ENCODE results near the gene PDE10A.
"Not testable (repeated sequence)": the region's sequence is repeated elsewhere in the genome, so short reads cannot be mapped to it uniquely, and the experiment has no call there.

Gene PDE10A

DNA sequence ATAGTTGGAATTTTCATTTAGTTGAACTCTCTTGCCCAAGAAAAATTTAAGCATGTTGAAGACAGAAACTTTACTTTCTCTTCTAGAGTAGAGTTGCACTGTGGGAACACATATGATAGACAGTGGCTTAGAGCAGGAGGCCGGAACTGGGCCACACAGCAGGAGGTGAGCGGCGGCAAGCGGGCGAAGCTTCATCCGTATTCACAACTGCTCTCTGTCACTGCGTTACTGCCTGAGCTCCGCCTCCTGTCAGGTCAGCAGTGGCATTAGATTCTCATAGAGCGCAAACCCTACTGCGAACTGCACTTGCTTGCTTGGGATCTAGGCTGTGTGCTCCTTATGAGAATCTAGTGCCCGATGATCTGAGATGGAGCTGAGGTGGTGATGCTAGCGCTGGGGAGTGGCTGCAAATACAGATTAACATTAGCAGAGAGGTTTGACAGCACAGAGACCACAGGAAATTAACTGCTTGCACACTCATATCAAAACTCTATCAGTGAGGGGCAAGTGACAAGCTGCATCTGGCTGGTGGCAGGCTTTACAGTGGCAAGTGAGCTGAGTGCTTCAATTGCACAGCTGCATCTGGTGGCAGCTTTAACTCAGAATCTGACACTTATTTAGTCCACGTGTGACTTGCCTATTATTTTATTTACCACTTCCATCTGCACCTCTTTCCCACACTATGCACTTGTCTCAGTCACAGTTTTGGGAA lies 178.7 kb downstream of the PDE10A start:
- DNase-seq (ENCODE audit: low read depth in 3 of 3, low spot score in 1 of 3): no peak

DNA sequence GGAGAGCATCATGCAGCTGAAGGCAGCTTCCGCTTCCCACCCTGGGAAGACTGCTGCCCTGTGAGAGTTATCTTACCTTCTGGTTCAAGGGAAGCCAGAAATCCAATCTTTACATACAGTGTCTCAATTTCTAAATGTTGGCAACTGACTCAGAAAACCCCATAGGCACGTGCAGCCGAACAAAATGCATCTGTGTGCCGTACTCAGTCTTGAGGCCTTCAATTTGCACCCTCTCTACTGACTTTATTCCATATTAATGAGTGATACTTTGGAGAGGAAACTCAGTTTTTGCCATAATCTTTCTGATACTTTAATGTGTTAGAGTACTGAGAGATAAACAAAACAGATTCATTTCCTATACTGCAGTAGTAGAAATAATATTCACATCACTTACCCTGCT lies 181.1 kb downstream of the PDE10A start:
- no peak for DNase-seq (ENCODE audit: low read depth in 3 of 3, low spot score in 1 of 3)

DNA sequence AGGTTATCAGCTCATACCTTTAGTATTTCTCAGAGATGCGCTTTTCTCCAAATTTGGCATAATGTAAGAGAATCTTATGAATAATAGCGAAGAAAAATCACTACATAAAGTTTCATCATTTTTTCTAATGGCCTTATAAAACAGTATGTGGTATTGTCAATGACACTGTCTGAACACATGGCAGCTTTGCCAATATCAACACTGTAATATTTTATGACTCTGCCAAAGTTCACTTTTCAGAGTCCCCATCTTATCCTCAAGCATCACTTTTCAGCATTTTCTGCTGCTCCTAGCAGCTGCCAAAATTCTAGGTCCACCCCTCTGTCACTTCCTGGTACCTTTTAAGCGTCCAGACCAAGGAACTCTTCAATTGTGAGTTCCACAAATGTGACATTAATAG lies 182.1 kb downstream of the PDE10A start:
- DNase-seq (ENCODE audit: low read depth in 3 of 3, low spot score in 1 of 3): no peak

DNA sequence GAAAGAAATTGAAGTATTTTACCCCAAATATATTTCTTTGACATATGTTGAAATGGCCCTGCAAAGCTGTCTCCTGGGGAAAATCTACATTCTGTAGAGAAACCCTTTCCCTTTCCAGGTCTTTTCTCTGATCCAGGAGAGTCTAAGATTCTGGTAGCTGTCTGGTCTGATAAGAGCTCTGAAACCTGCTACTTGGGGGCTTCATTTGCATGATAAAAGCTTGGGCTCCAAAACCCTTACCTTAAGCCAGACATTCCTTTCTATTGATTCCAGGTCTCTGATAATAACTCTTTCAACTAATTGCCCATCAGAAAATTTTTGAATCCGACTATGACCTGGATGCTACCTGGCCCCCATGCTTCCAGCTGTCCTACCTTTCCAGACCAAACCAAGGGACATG lies 184.5 kb downstream of the PDE10A start:
- DNase-seq (ENCODE audit: low read depth in 3 of 3, low spot score in 1 of 3): no peak

DNA sequence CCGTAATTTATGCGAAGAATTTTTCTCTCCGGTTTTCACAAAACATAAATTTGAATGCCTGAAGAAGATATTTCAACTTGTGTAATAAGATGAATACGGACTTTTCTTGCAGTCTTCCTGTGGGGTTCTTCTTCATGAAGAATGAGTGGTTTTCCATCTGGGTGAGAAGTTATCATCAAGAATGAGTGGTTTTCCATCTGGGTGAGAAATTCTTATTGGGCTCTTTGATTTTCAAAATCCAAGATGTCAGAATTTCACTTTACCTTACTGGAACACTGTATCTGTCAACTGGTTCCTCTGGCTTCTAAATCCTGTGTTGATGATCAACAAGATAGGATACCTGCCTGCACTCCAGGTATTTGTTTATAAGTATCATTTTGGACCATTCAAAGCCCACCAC lies 193.6 kb downstream of the PDE10A start:
- DNase-seq (ENCODE audit: low read depth in 3 of 3, low spot score in 1 of 3): no peak

DNA sequence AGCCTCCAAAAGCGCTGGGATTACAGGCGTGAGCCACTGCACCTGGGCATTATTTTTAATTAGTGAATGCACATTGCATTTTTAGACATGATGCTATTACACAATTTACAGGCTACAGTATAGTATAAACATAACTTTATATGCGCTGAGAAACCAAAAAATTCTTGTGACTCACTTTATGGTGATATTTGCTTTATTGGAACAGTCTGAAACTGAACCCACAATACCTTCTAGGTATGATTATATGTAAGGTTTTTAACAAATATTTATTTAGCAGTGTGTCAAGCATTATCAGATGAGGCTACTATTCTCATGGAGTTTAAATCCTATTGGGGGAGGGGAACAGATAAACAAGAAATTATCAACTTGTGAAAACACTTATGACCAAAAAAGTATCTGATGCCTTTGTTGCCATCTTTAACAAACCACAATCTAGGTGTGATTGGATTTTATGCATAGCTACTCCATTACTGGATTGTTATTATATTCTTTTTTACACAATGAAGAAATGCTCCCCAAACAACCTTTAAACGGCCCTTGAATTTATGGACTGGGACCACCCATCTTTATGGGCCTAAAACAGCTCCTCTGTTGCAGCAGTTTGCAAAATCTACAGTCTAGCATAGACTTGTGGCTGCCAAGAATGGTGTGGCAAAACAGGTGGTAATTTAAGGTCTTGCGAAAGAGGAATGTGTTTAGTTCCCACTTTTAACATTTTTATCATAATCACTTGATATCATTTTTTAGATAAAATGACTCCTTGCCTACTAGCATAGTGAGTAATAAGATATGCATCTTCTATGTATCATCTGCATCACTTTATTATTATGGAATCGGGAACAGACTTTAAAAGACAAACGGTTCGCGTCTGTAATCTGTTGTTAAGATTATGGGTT lies 194.5 kb downstream of the PDE10A start:
- DNase-seq (ENCODE audit: low read depth in 3 of 3, low spot score in 1 of 3): no peak

DNA sequence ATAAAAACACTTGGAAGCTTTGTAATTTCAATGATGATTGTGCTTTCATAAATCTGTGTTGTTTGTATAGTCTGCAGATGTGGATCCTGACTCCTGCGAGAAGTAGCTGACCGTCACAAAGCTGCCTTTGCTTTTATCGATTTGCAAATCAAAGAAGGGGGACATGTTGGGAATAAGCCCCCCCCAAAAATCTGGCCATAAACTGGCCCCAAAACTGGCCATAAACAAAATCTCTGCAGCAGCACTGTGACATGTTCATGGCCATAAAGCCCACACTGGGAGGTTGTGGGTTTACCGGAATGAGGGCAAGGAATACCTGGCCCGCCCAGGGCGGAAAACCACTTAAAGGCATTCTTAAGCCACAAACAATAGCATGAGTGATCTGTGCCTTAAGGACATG lies 199.5 kb downstream of the PDE10A start:
- not testable (repeated sequence) for DNase-seq (ENCODE audit: low read depth in 3 of 3, low spot score in 1 of 3)

DNA sequence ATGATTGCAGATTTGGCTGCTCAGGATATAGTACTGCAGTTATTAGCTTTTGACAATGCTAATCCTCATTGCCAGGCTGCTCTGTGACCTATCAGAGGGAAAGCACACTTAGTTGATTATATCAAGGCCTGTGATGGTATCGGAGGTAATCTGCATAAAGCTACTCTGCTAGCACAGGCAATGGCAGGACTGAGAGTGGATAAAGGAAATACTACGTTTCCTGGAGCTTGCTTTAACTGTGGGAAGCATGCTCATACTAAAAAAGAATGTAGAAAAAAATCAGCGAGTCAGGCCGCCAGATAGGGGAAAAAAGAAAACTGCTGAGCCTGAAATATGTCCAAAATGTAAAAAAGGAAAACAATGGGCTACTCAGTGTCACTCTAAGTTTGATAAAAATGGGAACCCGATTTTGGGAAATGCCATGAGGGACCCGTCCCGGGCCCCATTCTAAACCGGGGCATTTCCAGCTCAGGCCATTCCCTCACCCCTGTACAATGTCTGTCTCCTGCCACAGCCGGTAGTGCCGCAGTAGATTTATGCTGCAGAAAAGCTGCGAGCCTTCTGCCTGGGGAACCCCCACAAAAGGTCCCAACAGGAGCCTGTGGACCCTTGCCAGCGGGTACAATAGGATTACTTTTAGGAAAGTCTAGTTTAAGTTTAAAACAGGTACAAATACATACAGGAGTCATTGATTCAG lies 203.3 kb downstream of the PDE10A start:
- not testable (repeated sequence) for DNase-seq (ENCODE audit: low read depth in 3 of 3, low spot score in 1 of 3)

DNA sequence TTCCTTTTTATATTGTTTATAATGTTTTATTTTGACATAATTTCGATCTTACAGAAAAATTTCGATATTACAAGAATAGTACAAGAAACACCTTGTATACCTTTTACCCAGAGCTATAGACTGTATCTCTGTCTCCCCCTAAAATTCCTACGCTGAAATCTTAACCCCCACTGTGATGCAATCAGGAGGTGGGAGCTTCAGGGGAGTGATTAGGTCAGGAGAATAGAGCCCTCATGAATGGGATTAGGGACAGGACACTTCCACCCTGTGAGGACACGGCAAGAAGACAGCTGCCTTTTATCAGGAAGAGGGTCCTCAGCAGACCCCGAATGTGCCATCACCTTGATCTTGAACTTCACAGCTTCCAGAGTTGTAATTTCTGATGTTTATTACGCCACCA lies 204.9 kb downstream of the PDE10A start:
- DNase-seq (ENCODE audit: low read depth in 3 of 3, low spot score in 1 of 3): no peak

DNA sequence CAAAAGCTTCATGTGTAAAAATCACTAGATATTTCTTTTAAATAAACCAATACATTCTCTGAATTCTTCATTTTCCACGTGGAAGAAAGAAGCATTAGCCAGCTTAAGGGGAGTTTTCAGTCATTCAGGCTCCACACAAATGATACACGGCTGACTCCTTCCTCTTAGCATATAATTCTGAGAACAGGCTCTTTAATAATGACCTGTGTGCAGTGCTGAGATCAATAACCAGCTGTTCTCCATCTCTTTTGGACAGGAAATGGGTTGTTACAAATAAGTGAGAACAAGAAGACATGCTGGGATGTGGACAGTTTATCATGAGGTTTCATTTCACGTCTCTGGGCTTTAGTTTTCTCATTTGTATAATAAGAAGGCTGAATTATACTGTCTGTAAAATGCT lies 206.8 kb downstream of the PDE10A start:
- DNase-seq (ENCODE audit: low read depth in 3 of 3, low spot score in 1 of 3): no peak

DNA sequence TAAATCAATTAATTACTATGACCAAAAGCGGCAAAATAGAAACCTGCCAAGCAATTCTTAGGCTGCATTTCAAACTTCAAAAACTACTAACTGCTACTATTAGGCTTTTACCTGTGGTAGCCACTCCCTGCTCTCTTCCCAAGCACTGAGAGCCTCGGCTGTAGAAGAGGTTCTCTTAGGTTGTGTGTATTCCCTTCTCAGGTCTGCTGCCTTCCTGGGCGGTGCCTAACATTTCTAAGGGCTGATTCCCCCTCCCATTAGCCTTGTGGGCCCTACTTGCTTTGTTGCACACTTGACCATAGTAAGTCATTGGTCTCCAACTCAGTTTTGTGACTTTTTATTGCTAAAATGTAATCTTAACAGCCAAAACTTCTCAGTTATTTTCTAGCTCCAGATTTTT lies 207.6 kb downstream of the PDE10A start:
- no peak for DNase-seq (ENCODE audit: low read depth in 3 of 3, low spot score in 1 of 3)

DNA sequence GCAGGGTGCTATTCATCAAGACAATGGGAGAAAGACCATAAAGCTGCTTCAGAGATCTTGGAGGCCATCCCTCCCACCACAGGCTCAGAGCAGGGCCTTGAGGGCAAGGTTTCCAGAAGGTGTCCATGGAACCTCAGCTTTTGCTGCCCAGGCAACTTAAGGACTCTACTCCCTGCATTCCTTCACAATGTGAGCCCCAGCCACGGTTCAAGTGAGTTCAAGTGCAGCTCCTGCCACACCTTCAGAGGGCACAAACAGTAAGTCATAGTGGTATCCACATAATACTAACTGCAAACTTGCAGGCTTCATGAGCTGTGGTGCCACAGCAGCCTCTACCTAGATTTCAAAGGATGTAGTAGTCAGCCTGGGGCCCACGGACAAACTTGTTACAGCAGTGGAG lies 209.6 kb downstream of the PDE10A start:
- DNase-seq (ENCODE audit: low read depth in 3 of 3, low spot score in 1 of 3): no peak

DNA sequence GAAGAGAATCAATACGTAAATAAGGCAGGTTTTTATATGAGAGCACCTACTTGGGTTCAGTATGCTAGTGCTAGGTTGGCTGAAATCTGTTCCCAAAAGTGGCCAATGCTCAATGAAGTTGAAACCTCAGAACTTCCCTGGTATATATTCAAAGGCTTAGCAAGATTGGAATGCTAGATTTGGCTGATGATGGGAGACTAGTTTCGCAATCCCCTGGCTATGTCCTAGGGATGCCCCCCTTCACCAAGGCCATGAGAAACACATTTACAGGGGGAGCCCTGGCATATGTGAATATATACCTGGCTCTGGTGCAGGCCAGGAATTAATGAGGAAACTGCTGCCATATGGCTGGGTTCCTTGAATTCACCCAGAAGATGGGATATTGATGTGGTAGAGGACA lies 211.2 kb downstream of the PDE10A start:
- DNase-seq (ENCODE audit: low read depth in 3 of 3, low spot score in 1 of 3): no peak

DNA sequence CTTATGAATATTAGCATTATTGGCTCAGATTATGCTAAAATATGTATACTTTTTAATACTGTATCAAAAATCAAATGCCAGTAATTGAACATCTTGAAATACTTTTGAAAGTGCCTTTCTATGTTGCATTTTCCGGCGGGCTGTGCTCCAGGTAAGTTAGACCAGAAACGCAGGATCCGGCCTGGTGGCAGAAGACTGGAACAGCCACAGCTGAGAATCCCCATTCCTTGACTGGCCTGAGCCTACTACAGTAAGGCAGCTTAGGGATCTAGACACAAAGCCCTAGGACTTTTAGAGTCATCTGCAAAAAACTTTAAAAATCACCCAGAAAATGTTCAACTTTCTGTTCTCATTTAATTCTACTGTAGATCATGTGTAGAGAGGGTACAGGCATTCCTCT lies 214.8 kb downstream of the PDE10A start:
- DNase-seq (ENCODE audit: low read depth in 3 of 3, low spot score in 1 of 3): no peak

DNA sequence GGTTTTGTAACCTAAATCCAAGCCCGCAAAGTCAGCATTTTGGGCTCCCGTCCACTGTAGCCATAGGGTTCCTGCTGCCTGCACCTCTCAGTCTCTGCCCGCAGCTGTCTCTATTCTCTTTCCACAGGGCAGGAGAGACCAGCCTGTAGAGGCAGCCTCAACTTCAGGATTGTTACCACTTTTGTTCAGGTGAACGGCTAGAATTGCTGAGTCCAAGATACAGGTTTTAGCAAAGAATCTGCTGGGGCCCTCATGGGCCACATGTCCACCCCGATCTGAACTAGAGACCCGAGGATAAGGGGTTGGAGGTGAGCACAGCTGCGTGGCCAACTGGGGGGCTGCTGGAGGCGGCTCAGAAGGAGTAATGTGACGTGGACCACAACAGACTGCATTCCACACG lies 215.9 kb downstream of the PDE10A start:
- no peak for DNase-seq (ENCODE audit: low read depth in 3 of 3, low spot score in 1 of 3)

DNA sequence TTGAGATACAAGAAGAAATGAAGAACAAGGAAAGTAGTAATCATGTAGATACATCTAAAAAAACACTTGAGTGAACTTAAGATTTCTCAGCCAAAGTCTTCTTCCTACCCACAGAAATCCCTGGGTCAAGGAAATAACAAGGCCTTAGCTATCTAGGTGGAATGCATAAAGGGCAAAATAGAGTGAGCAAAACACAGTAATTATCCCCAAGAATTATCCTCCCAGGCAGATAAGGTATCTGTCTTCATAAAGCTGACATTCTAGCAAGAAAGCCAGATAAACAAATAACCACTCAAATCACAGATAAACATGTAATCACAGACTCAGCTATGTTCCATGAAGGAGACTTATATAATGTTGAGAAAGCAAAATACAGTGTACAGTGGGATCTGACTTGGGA lies 216.7 kb downstream of the PDE10A start:
- DNase-seq (ENCODE audit: low read depth in 3 of 3, low spot score in 1 of 3): no peak

DNA sequence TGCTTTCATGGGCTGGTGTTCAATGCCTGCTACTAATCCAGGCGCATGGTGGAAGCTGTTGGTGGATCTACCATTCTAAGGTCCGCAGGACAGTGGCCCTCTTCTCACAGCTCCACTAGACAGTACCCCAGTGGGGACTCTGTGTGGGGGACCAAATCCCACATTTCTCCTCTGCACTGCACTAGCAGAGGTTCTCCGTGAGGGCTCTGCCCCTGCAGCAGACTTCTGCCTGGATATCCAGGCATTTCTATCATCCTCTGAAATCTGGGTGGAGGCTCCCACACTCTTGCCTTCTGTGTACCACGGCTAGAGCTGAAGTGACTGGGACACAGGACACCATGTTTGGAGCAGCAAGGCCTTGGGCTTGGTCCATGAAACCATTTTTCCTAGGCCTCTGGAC lies 219.6 kb downstream of the PDE10A start:
- no peak for DNase-seq (ENCODE audit: low read depth in 3 of 3, low spot score in 1 of 3)

DNA sequence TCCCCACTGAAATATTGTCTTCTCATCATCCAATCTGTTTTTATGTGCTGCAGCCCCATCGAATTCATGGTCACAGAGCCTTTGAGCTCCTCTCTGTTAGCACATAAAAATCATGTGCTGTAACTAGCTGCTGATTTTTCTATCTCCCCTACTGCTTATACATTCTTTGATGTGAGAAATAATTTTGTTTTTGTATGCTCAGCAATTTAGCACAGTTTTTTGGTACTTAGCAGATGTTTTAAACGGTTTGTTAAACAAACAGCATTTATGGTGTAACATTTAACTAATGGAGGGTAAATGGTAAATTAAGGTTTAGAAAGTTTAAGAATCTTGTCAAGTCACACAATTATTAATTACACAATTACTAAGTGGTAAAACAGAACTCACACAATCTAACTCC lies 221.9 kb downstream of the PDE10A start:
- no peak for DNase-seq (ENCODE audit: low read depth in 3 of 3, low spot score in 1 of 3)

DNA sequence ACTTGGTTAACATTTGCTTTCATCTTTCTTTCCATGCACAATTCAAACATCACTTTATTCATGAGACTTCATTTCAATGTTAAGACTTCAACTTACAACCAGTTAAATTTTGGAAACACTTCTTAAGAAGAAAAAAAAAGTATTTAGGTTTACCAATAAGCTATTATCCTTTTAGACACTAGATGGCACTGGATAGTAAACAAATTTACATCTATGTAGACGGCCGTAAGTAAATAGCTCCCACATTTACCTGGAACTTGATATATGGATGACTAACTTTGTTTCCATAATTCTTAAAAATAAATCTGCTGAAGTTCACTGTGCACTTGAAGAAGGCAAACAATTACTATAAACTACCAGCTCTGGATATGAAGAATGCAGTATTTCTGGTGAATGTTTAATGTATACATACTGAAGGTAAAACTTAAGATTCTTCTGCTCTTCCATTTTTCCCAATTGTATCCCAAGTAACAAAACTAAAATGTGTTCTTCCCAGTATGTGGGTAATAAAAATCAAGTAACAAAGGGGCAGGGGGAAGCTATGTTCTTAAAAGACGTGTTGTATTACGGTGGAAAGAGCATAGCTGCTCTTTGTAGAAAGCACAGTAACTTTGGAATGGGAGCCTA lies 223.0 kb downstream of the PDE10A start:
- no peak for DNase-seq (ENCODE audit: low read depth in 3 of 3, low spot score in 1 of 3)

DNA sequence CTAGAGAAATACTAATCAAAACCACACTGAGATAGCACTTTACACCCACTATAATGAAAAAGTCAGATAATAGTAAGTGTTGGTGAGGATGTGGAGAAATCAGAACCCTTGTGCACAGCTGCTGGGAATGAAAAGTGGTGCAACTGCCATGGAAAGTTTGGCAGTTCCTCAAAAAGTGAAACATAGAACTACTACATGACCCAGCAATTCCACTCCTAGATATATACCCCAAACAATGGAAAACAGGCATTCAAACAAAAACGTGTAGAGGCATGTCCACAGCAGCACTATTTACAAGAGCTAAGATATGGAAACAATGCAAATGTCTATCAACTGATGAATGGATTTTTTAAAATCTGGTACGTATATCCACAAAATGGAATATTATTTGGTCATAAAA lies 236.1 kb downstream of the PDE10A start:
- no peak for DNase-seq (ENCODE audit: low read depth in 3 of 3, low spot score in 1 of 3)

DNA sequence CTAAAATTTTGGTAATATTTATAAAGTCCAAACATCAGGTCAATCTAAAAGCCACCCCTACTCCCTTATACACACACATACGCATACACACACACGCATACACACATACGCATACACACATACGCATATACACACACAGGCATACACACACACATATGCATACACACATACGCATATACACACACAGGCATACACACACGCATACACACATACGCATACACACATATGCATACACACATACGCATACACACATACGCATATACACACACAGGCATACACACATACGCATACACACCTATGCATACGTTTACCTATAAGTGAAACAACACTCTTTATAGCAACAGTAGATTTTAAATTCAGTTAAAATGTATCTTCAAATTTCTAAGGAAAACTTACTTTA lies 240.8 kb downstream of the PDE10A start:
- DNase-seq (ENCODE audit: low read depth in 3 of 3, low spot score in 1 of 3): no peak
